T-helper 17 cell (primary cell): Measurements from ENCODE around the gene VDAC1. TPM values are rescaled to one million over a fixed set of nuclear protein-coding genes. Genes with fewer than 3 reads are reported as not detected.

Source experiments
- ATAC-seq: fragments of 150-1000 bp; cut with Tn5 transposase; 2 replicates; pipeline ENCODE4 v1.10.0; 2021; ENCODE audit warnings: mild to moderate bottlenecking, moderate library complexity
- DNase-seq, 3 donors: peaks; one replicate each; pipeline versions ENCODE4 v3.0.0 to v3.0.0-alpha.2; 2020 to 2021
- H3K9me3 ChIP-seq: one replicate; pipeline ENCODE4 v1.7.0; 2013; ENCODE audit warnings: low read length, mild to moderate bottlenecking; ENCODE audit not compliant: control insufficient read depth, poor library complexity, severe bottlenecking
- H3K27ac Mint-ChIP-seq: one replicate; pipeline ENCODE4 v1.8.0; 2022; ENCODE audit warnings: mild to moderate bottlenecking, moderate library complexity, mixed read lengths
- H3K27me3 Mint-ChIP-seq: one replicate; pipeline ENCODE4 v1.8.0; 2022; ENCODE audit warnings: mixed read lengths
- H3K36me3 Mint-ChIP-seq: one replicate; pipeline ENCODE4 v1.8.0; 2022; ENCODE audit warnings: low read depth, mixed read lengths
- H3K4me1 Mint-ChIP-seq: one replicate; pipeline ENCODE4 v1.8.0; 2022; ENCODE audit warnings: mild to moderate bottlenecking, mixed read lengths
- H3K4me3 Mint-ChIP-seq: one replicate; pipeline ENCODE4 v1.8.0; 2022; ENCODE audit warnings: mild to moderate bottlenecking, moderate library complexity, mixed read lengths
- total RNA-seq, 4 donors: library from RNA in 2 of 4; stranded (reverse) in 2 of 4; gene quantifications; one replicate each; pipeline ENCODE4 v1.2.3 and lab custom pipeline; 2022 to 2026

The VDAC1 gene
- total RNA-seq, 2 donors from 2014 or later, result 58.1 to 71.4 TPM

DNA sequence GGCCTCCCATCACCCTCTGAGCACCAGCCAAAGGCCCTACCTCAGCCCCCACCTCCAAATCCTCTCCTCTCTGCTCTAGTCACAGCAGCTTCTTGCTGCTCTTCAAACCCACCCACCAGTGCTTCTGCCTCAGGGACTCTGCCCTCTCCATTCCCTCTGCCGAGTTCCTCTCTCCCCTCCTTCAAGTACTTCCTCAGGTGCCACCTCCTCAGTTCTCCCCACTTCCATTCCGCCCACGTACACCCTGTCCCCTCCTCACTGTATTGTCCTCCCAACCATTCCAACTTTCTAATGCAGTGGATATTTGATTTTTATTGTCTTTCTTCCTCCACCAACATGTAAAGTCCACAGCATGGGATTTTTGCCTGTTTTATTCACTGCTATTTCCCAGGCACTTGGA, 79.5 kb downstream of the VDAC1 start:
- H3K36me3 Mint-ChIP-seq, result no peaks in the 10 kb centered on the region
- ATAC-seq (no peak), DNase-seq (no peak)
- H3K4me1 Mint-ChIP-seq, result peaks cover 17% of the 10 kb centered on the region
- no peak overlapping the region for H3K27ac Mint-ChIP-seq
- no peak overlapping the region for H3K4me3 Mint-ChIP-seq
- peaks cover 21% of the 10 kb centered on the region for H3K27me3 Mint-ChIP-seq
- no peaks in the 10 kb centered on the region for H3K9me3 ChIP-seq

- Mint-ChIP-seq H3K36me3 (no peaks in the 10 kb centered on the region), H3K4me3 (no peak overlapping the region), H3K4me1 (peaks cover 10% of the 10 kb centered on the region), H3K27me3 (peaks cover 23% of the 10 kb centered on the region), H3K27ac (no peak overlapping the region)
- no peak for ATAC-seq
- H3K9me3 ChIP-seq, result no peaks in the 10 kb centered on the region
- no peak for DNase-seq
Observed at GRCh38 chr5:133924221-133924920, 80.4 kb downstream of the VDAC1 start.

DNA sequence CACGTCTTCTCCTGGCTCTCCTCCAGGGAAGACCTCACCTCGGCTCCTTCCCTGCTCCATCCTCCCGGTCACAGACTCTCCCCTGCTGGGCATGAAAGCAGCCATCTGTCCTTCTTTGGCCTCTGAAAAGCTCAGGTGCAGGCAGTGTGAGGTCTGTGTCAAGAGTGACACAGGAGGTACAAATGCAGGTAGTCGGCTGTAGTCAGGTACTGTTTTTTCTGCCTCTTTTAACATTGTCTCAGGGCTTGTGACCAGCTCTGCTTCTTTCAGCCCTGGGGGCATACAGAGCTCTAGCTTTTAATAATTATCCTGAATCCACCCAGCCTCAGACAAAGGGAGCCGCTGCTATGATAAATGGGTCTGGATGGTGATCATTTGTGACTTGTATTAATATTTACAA, 82.8 kb downstream of the VDAC1 start:
- H3K4me1 Mint-ChIP-seq, result peaks cover 8% of the 10 kb centered on the region
- H3K36me3 Mint-ChIP-seq, result no peaks in the 10 kb centered on the region
- DNase-seq, result no peak
- peaks cover 23% of the 10 kb centered on the region for H3K27me3 Mint-ChIP-seq
- no peaks in the 10 kb centered on the region for H3K9me3 ChIP-seq
- H3K4me3 Mint-ChIP-seq, result no peak overlapping the region
- no peak overlapping the region for H3K27ac Mint-ChIP-seq
- no peak for ATAC-seq

Other genes with a start within 250 kb of the VDAC1 start
- gene C5orf15, start 36.4 kb downstream of the VDAC1 start, total RNA-seq, result 10 to 100 TPM; 12.1 to 13.5 TPM
- gene TCF7, start 109.7 kb upstream of the VDAC1 start, total RNA-seq, result 100 to 1,000 TPM; 308 to 405 TPM
- gene SKP1, start 172.0 kb upstream of the VDAC1 start, total RNA-seq, result 100 to 1,000 TPM; 284 to 339 TPM
- gene PPP2CA, start 221.1 kb upstream of the VDAC1 start, total RNA-seq, result 100 to 1,000 TPM; 233 to 239 TPM